H1 (cell line): Measurements from ENCODE around the gene BTK. TPM values are rescaled to one million over a fixed set of nuclear protein-coding genes. Genes with fewer than 3 reads are reported as not detected.
A peak's percentile ranks its signal among the peaks of the same experiment; 100 is the strongest.

ENCODE experiments used
- CTCF ChIA-PET: fragments of 300-600 bp; sonication (Branson Sonifier 250); formaldehyde crosslinking; loops from one replicate; lab custom pipeline; 2021; ENCODE audit not compliant: partially characterized antibody; lab: Charles Lee
- POLR2A ChIA-PET: fragments of 300-600 bp; sonication (Branson Sonifier 250); formaldehyde crosslinking; loops from one replicate; lab custom pipeline; 2021; ENCODE audit warnings: inconsistent platforms; ENCODE audit not compliant: partially characterized antibody; lab: Charles Lee
- DNase-seq, 2 experiments: peaks; one replicate each; pipeline versions ENCODE4 v3.0.0 to v3.0.0-alpha.2; 2010 to 2022; ENCODE audit warnings: low spot score in 2 of 2, low read depth in 1 of 2, mixed read lengths in 1 of 2
- FAIRE-seq: peaks from 2 replicates; lab custom pipeline; 2011; peaks lifted over from hg19 to GRCh38; lab: Jason Lieb, UNC
- H2AFZ ChIP-seq: 2 replicates; pipeline ENCODE4 v1.8.1; 2012; ENCODE audit warnings: low read length, inconsistent platforms
- H2AK5ac ChIP-seq: 2 replicates; pipeline ENCODE4 v1.6.1; 2013; ENCODE audit warnings: low read depth, low read length
- H2BK120ac ChIP-seq: replicated peaks from 2 replicates; pipeline ENCODE3; 2013; ENCODE audit warnings: low read depth, low read length, inconsistent platforms
- H2BK12ac ChIP-seq: 2 replicates; pipeline ENCODE4 v1.6.1; 2013; ENCODE audit warnings: low read depth, low read length
- H2BK15ac ChIP-seq: 2 replicates; pipeline ENCODE4 v1.6.1; 2013; ENCODE audit warnings: low read length
- H2BK20ac ChIP-seq: 2 replicates; pipeline ENCODE4 v1.6.1; 2013; ENCODE audit warnings: low read length
- H2BK5ac ChIP-seq: 2 replicates; pipeline ENCODE4 v1.6.1; 2013; ENCODE audit warnings: low read depth, low read length
- H3K14ac ChIP-seq: 2 replicates; pipeline ENCODE4 v1.6.1; 2013; ENCODE audit warnings: inconsistent platforms; ENCODE audit not compliant: insufficient read length
- H3K18ac ChIP-seq: 2 replicates; pipeline ENCODE4 v1.6.1; 2013; ENCODE audit warnings: low read length; ENCODE audit errors: extremely low read depth
- H3K23ac ChIP-seq: 2 replicates; pipeline ENCODE4 v1.6.1; 2013; ENCODE audit warnings: inconsistent platforms; ENCODE audit not compliant: insufficient read length
- H3K23me2 ChIP-seq: 2 replicates; pipeline ENCODE4 v1.6.1; 2013; ENCODE audit warnings: low read depth, low read length
- H3K27ac ChIP-seq: 2 replicates; pipeline ENCODE4 v1.6.1; 2011; ENCODE audit warnings: low read depth, low read length, inconsistent platforms
- H3K27me3 ChIP-seq, 4 experiments: replicated peaks in 1 of 4; 1 replicate in 1 of 4; 2 replicates in 3 of 4; pipeline versions ENCODE4 v1.6.1 to v1.8.1; 2011 to 2013; ENCODE audit warnings: low read length in 3 of 4, mild to moderate bottlenecking in 3 of 4, inconsistent platforms in 2 of 4, mixed read lengths in 2 of 4, moderate library complexity in 1 of 4; ENCODE audit not compliant: control insufficient read depth in 3 of 4, insufficient read depth in 3 of 4; ENCODE audit errors: extremely low read depth in 1 of 4
- H3K36me3 ChIP-seq, 4 experiments: 2 replicates each; pipeline versions ENCODE4 v1.6.1 to v1.8.1; 2011 to 2013; ENCODE audit warnings: mild to moderate bottlenecking in 4 of 4, low read length in 3 of 4, moderate library complexity in 2 of 4, control low read depth in 1 of 4, inconsistent platforms in 1 of 4; ENCODE audit not compliant: insufficient read depth in 4 of 4, control insufficient read depth in 2 of 4
- H3K4ac ChIP-seq: replicated peaks from 2 replicates; pipeline ENCODE3; 2013; ENCODE audit warnings: low read length, low read depth, mixed read lengths, inconsistent platforms; ENCODE audit not compliant: insufficient read length
- H3K4me1 ChIP-seq, 4 experiments: replicated peaks in 1 of 4; 1 replicate in 1 of 4; 2 replicates in 3 of 4; pipeline versions ENCODE4 v1.6.1 to v1.8.1; 2011 to 2013; ENCODE audit warnings: low read length in 3 of 4, inconsistent platforms in 2 of 4, mixed read lengths in 1 of 4; ENCODE audit not compliant: insufficient read depth in 4 of 4, control insufficient read depth in 3 of 4
- H3K4me2 ChIP-seq, 2 experiments: 2 replicates each; pipeline versions ENCODE4 v1.6.1 to v1.8.1; 2011 to 2013; ENCODE audit warnings: low read depth in 2 of 2, low read length in 2 of 2, control low read depth in 1 of 2, inconsistent platforms in 1 of 2, mild to moderate bottlenecking in 1 of 2; ENCODE audit not compliant: insufficient read depth in 1 of 2
- H3K4me3 ChIP-seq, 4 experiments: fragments of 200-600, 300-600 bp in 1 of 4; sonication (generic), shearing (Covaris generic), sonication (Bioruptor Twin) in 1 of 4; 2 replicates each; pipeline versions ENCODE4 v1.5.1 to v1.8.1; 2011 to 2016; ENCODE audit warnings: low read length in 4 of 4, low read depth in 3 of 4, control low read depth in 2 of 4, inconsistent platforms in 2 of 4, mild to moderate bottlenecking in 2 of 4, mixed read lengths in 1 of 4, moderate library complexity in 1 of 4; ENCODE audit not compliant: insufficient read depth in 2 of 4; ENCODE audit errors: extremely low read depth in 1 of 4
- H3K56ac ChIP-seq: replicated peaks from 2 replicates; pipeline ENCODE3; 2013; ENCODE audit warnings: low read depth, mild to moderate bottlenecking, mixed read lengths, low read length, inconsistent platforms; ENCODE audit not compliant: insufficient read length
- H3K79me1 ChIP-seq: 2 replicates; pipeline ENCODE4 v1.6.1; 2013; ENCODE audit warnings: low read depth, low read length, control low read depth
- H3K79me2 ChIP-seq, 2 experiments: 2 replicates each; pipeline versions ENCODE4 v1.6.1 to v1.8.1; 2012 to 2013; ENCODE audit warnings: low read length in 2 of 2, mild to moderate bottlenecking in 2 of 2, inconsistent platforms in 1 of 2; ENCODE audit not compliant: insufficient read depth in 2 of 2, control insufficient read depth in 1 of 2
- H3K9ac ChIP-seq, 4 experiments: replicated peaks in 1 of 4; 1 replicate in 1 of 4; 2 replicates in 3 of 4; pipeline versions ENCODE4 v1.6.1 to v1.8.1; 2011 to 2013; ENCODE audit warnings: low read depth in 3 of 4, low read length in 3 of 4, control low read depth in 2 of 4, mild to moderate bottlenecking in 2 of 4, moderate library complexity in 2 of 4, inconsistent platforms in 1 of 4; ENCODE audit errors: extremely low read depth in 1 of 4
- H3K9me3 ChIP-seq, 2 experiments: 2 replicates each; pipeline versions ENCODE4 v1.6.1 to v1.8.1; 2012 to 2013; ENCODE audit warnings: mild to moderate bottlenecking in 2 of 2, moderate library complexity in 2 of 2, control low read depth in 1 of 2, inconsistent platforms in 1 of 2, low read depth in 1 of 2, low read length in 1 of 2, mixed read lengths in 1 of 2; ENCODE audit not compliant: insufficient read depth in 2 of 2
- H4K20me1 ChIP-seq, 2 experiments: replicated peaks in 1 of 2; 2 replicates each; pipeline versions ENCODE3 to v1.8.1; 2011 to 2013; ENCODE audit warnings: inconsistent platforms in 2 of 2, low read length in 2 of 2, mild to moderate bottlenecking in 1 of 2; ENCODE audit not compliant: insufficient read depth in 2 of 2, control insufficient read depth in 1 of 2
- H4K5ac ChIP-seq: 2 replicates; pipeline ENCODE4 v1.6.1; 2013; ENCODE audit warnings: low read length, low read depth, mixed read lengths, inconsistent platforms; ENCODE audit not compliant: insufficient read length
- H4K8ac ChIP-seq: 2 replicates; pipeline ENCODE4 v1.8.0; 2013; ENCODE audit warnings: mild to moderate bottlenecking, moderate library complexity, low read length, inconsistent platforms; ENCODE audit not compliant: insufficient read depth; ENCODE audit errors: extremely low read depth
- H4K91ac ChIP-seq: replicated peaks from 2 replicates; pipeline ENCODE3; 2013; ENCODE audit warnings: low read length, mixed read lengths, inconsistent platforms; ENCODE audit not compliant: insufficient read length
- BACH1 ChIP-seq: IDR thresholded peaks from 2 replicates; pipeline ENCODE4 v1.6.1; 2012; ENCODE audit warnings: low read length, improper control_type of control experiment
- CEBPB ChIP-seq: IDR thresholded peaks from 2 replicates; pipeline ENCODE4 v1.6.1; 2012; ENCODE audit warnings: low read depth, low read length
- FOSL1 ChIP-seq: IDR thresholded peaks from 2 replicates; pipeline ENCODE4 v1.6.1; 2011; ENCODE audit warnings: mild to moderate bottlenecking, low read depth, low read length, moderate library complexity; ENCODE audit not compliant: insufficient read depth
- GABPA ChIP-seq: IDR thresholded peaks from 2 replicates; pipeline ENCODE4 v1.6.1; 2011; ENCODE audit warnings: mild to moderate bottlenecking, low read length, moderate library complexity, borderline replicate concordance; ENCODE audit not compliant: insufficient read depth
- HDAC6 ChIP-seq: IDR thresholded peaks from one replicate; pipeline ENCODE4 v1.7.1; 2012; ENCODE audit warnings: low read depth, mild to moderate bottlenecking, inconsistent platforms, low read length, moderate library complexity
- JUND ChIP-seq: IDR thresholded peaks from 2 replicates; pipeline ENCODE4 v1.6.1; 2011; ENCODE audit warnings: mild to moderate bottlenecking, improper control_type of control experiment, low read length
- KDM4A ChIP-seq: IDR thresholded peaks from one replicate; pipeline ENCODE4 v1.7.1; 2012; ENCODE audit warnings: low read depth, mild to moderate bottlenecking, moderate library complexity, low read length, inconsistent platforms; ENCODE audit not compliant: severe bottlenecking
- RAD21 ChIP-seq, 2 experiments: IDR thresholded peaks in 1 of 2; conservative IDR thresholded peaks in 1 of 2; 2 replicates each; pipeline ENCODE4 v1.6.1; 2011; ENCODE audit warnings: low read depth in 2 of 2, low read length in 2 of 2, improper control_type of control experiment in 1 of 2, inconsistent platforms in 1 of 2, mild to moderate bottlenecking in 1 of 2, moderate library complexity in 1 of 2
- SIN3A ChIP-seq, 2 experiments: IDR thresholded peaks in 1 of 2; conservative IDR thresholded peaks in 1 of 2; 2 replicates each; pipeline ENCODE4 v1.6.1; 2011 to 2012; ENCODE audit warnings: low read length in 2 of 2, improper control_type of control experiment in 1 of 2, low read depth in 1 of 2, mild to moderate bottlenecking in 1 of 2
- TBP ChIP-seq: IDR thresholded peaks from 2 replicates; pipeline ENCODE4 v1.6.1; 2011; ENCODE audit warnings: low read depth, low read length, improper control_type of control experiment
- WGBS, 2 experiments: shearing (Covaris generic) in 1 of 2; methylation state at CpG; one replicate each; pipeline versions ENCODE4 v1.1.6 to v1.1.7; 2013 to 2015; ENCODE audit warnings: low lambda C conversion rate in 2 of 2, mixed read lengths in 2 of 2, inconsistent platforms in 1 of 2, low coverage in 1 of 2, missing lambda C conversion rate in 1 of 2; ENCODE audit not compliant: insufficient replicate concordance in 2 of 2, insufficient coverage in 1 of 2, insufficient read length in 1 of 2; ENCODE audit errors: extremely low coverage in 1 of 2, missing lambda C conversion rate in 1 of 2; 5-methylcytosine and 5-hydroxymethylcytosine counted together
- polyA plus RNA-seq, 7 experiments: library from polyadenylated mRNA; depleted of rRNA in 3 of 7; stranded (reverse) in 5 of 7; unstranded in 2 of 7; fragments of >200 nt in 5 of 7; fragments of 200-250 nt in 2 of 7; gene quantifications; 1 replicate in 5 of 7; 2 replicates in 1 of 7; 4 replicates in 1 of 7; pipeline versions ENCODE4 v1.2.1 to v1.2.3, GENCODE V29; 2011 to 2013; ENCODE audit warnings: missing spikeins in 2 of 7, mixed read lengths in 2 of 7
- total RNA-seq: library from RNA; stranded (reverse); fragmentation: NEBNext Ultra II Directional; extraction: Animal tissue kit (Norgen Biotek cat#: 25700); gene quantifications from 2 replicates; pipeline ENCODE4 v1.2.1, GENCODE V29; 2021
- TF ChIP-seq, protein P1 (sequence below): IDR thresholded peaks from 2 replicates; pipeline ENCODE4 v1.6.1; 2012; ENCODE audit warnings: inconsistent platforms

BTK gene
- total and polyA plus RNA-seq, 2 of the 8 experiments (the other 6 are each of a cell fraction or from before 2014, with no cell fraction given) = 0.06 to 0.20 TPM

DNA sequence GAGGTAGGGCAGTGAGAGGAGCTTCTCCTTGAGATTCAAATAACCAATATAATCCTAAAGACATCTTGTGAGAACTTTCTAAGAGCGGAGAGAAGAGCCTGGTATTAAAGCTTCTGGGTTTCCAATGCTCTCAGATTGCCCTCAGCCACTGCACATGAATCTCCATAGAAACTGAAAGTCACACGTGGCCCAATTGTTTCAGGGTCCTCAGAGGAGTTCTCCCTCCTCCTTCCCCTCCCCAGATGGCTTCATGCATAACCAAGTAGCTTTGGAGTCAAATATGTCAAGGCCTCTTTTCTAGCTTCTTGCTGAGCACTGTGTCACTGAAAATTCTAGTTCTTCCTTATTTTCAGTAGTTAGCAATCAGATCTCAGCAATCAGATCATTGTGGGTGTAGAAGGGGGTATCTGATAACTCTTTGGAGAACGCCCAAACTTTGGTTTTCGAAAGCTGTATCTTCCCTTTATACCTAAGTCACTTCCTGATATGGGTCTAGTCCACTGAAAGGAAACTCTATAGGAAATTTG lies 2.2 kb downstream of the BTK start:
- no peak overlapping the region for H2BK5ac ChIP-seq
- H3K9me3 ChIP-seq = no peaks in the 10 kb centered on the region
- H3K4me1 ChIP-seq = no peaks in the 10 kb centered on the region
- no peak overlapping the region for H3K27ac ChIP-seq
- no peak overlapping the region for H2BK20ac ChIP-seq
- no peak overlapping the region for H3K4me3 ChIP-seq
- no peak for DNase-seq
- H3K4me2 ChIP-seq = no peak overlapping the region
- POLR2A ChIA-PET = interaction anchor here (1.2 to 1.5 kb wide), 2 partner anchors 10 to 12 kb away, joined by 3 to 4 read pairs; no protein-coding TSS in a partner anchor
- no peak overlapping the region for H4K8ac ChIP-seq
- no peaks in the 10 kb centered on the region for H4K20me1 ChIP-seq
- H3K18ac ChIP-seq = no peak overlapping the region
- no peaks in the 10 kb centered on the region for H3K79me2 ChIP-seq
- CTCF ChIA-PET = interaction anchor here (0.7 kb wide), 1 partner anchor 23 kb away, joined by 3 read pairs; no protein-coding TSS in a partner anchor
- H2BK15ac ChIP-seq = no peak overlapping the region
- H3K23me2 ChIP-seq = no peaks in the 10 kb centered on the region
- no peaks in the 10 kb centered on the region for H3K27me3 ChIP-seq
- no peak overlapping the region for H3K14ac ChIP-seq
- no peaks in the 10 kb centered on the region for H3K79me1 ChIP-seq
- H4K5ac ChIP-seq = no peak overlapping the region
- H3K36me3 ChIP-seq = no peaks in the 10 kb centered on the region
- no peak overlapping the region for H3K4ac ChIP-seq
- no peak overlapping the region for H2BK12ac ChIP-seq
- H4K91ac ChIP-seq = no peak overlapping the region
- no peak overlapping the region for H2BK120ac ChIP-seq
- TF ChIP-seq CEBPB (no peak), HDAC6 (no peak), GABPA (no peak), FOSL1 (no peak), SIN3A (conservative IDR thresholded peaks at IDR 0.05 in 1 of 2, IDR thresholded peaks at IDR 0.05 in 1 of 2; ENCODE audit: low read depth in 1 of 2, low read length in 2 of 2) (no peak), JUND (no peak), RAD21 (IDR thresholded peaks at IDR 0.05 in 1 of 2, conservative IDR thresholded peaks at IDR 0.05 in 1 of 2; ENCODE audit: low read depth in 2 of 2, low read length in 2 of 2) (no peak), BACH1 (no peak), TBP (no peak), KDM4A (no peak)
- TF ChIP-seq, protein P1, sequence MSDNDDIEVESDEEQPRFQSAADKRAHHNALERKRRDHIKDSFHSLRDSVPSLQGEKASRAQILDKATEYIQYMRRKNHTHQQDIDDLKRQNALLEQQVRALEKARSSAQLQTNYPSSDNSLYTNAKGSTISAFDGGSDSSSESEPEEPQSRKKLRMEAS = no peak
- no peak overlapping the region for H3K56ac ChIP-seq
- H2AFZ ChIP-seq = no peak overlapping the region
- 69% methylated on average over 4 of the region's 4 CpGs; no CpG with 5 or more reads in 1 of the 2 experiments for WGBS, 2 experiments
- H3K23ac ChIP-seq = no peak overlapping the region
- peak; percentile 13 for FAIRE-seq
- H2AK5ac ChIP-seq = no peak overlapping the region
- H3K9ac ChIP-seq = no peak overlapping the region
